KBM-7 (cell line): Measurements from ENCODE around the gene TEX54.

Source experiments
- DNase-seq: peaks from one replicate; pipeline ENCODE4 v3.0.0-alpha.2; 2015
- in situ Hi-C: fragments of 300-500 bp; cut with MboI; formaldehyde crosslinking; loops from 2 replicates; pipeline ENCODE4 v1.14.3; 2020; ENCODE audit warnings: low sequenced_read_pairs, low pct_unique_long_range_greater_than_20kb, mixed read lengths

Gene TEX54

GRCh38 chr11:62796281-62796680 is 36.4 kb downstream of the TEX54 start:
- in situ Hi-C loops, result no loop called here
- DNase-seq, result no peak

GRCh38 chr11:62794201-62794775 is 38.4 kb downstream of the TEX54 start:
- in situ Hi-C loops, result no loop called here

GRCh38 chr11:62792202-62792575 is 40.5 kb downstream of the TEX54 start:
- in situ Hi-C loops, result no loop called here
- no peak for DNase-seq

More at GRCh38 chr11:62794201-62794775, 38.4 kb downstream of the TEX54 start:
- no peak for DNase-seq

GRCh38 chr11:62791501-62792201 is 41.0 kb downstream of the TEX54 start, which contains the start of gene TMEM223:
Gene TMEM223, minus strand, starts transcription at chr11:62792006. Its CDS starts 12 bp downstream, at chr11:62791994.
- in situ Hi-C loops, result no loop called here

GRCh38 chr11:62789576-62789975 is 43.1 kb downstream of the TEX54 start:
- in situ Hi-C loops, result no loop called here
- DNase-seq, result no peak

More at GRCh38 chr11:62791501-62792201, 41.0 kb downstream of the TEX54 start, which contains the start of gene TMEM223:
- DNase-seq, result peak; percentile 87

GRCh38 chr11:62788991-62789390 is 43.6 kb downstream of the TEX54 start:
- no peak for DNase-seq
- in situ Hi-C loops, result no loop called here

- peak; percentile 97 for DNase-seq
- in situ Hi-C loops, result no loop called here
These were observed 45.5 kb downstream of the TEX54 start, which contains the start of gene TMEM179B for GRCh38 chr11:62787005-62787759. Gene TMEM179B, plus strand, starts transcription at chr11:62787402. Its CDS starts 30 bp downstream, at chr11:62787432.

GRCh38 chr11:62786318-62787004 is 46.2 kb downstream of the TEX54 start:
- in situ Hi-C loops, result no loop called here
- DNase-seq, result peak; percentile 91

GRCh38 chr11:62782753-62783152 is 49.9 kb downstream of the TEX54 start:
- DNase-seq, result no peak
- in situ Hi-C loops, result no loop called here
